ENCODE data around the gene FAM76B. TPM values are rescaled to one million over a fixed set of nuclear protein-coding genes. Genes with fewer than 3 reads are reported as not detected.

The FAM76B gene
- total RNA-seq, 1 donor from 2014 or later, result 24.0 TPM

DNA sequence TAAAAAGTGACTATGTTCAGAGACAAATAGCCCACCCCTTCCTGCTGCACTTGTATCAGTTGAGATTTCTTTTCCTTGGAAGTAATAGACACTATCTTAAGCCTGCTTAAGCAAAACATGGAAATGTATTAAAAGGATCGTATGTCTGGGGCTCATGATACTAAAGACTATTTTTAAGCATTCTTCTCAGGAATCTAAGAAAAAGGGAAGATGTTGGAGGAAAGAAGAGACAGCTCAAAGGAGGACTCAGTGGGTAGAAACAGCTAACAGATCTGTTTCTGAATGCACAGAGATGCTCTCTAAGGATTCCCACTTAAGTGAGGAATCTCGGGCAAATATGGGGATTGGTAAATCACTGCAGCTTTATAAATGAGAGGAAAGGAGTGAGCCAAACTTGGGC, 62.5 kb downstream of the FAM76B start:
- no peak for DNase-seq (ENCODE audit: low read depth)
- H3K4me3 ChIP-seq (ENCODE audit: low read depth, low read length), result no peak overlapping the region
- H3K36me3 ChIP-seq (ENCODE audit: control insufficient read depth, insufficient read depth, low read length), result no peaks in the 10 kb centered on the region
- TF ChIP-seq, protein P1, sequence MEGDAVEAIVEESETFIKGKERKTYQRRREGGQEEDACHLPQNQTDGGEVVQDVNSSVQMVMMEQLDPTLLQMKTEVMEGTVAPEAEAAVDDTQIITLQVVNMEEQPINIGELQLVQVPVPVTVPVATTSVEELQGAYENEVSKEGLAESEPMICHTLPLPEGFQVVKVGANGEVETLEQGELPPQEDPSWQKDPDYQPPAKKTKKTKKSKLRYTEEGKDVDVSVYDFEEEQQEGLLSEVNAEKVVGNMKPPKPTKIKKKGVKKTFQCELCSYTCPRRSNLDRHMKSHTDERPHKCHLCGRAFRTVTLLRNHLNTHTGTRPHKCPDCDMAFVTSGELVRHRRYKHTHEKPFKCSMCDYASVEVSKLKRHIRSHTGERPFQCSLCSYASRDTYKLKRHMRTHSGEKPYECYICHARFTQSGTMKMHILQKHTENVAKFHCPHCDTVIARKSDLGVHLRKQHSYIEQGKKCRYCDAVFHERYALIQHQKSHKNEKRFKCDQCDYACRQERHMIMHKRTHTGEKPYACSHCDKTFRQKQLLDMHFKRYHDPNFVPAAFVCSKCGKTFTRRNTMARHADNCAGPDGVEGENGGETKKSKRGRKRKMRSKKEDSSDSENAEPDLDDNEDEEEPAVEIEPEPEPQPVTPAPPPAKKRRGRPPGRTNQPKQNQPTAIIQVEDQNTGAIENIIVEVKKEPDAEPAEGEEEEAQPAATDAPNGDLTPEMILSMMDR (IDR thresholded peaks at IDR 0.05; ENCODE audit: insufficient read depth, low read length, poor library complexity, severe bottlenecking), result no peak
- H3K27me3 ChIP-seq (ENCODE audit: control insufficient read depth, insufficient read depth, low read length), result no peaks in the 10 kb centered on the region

DNA sequence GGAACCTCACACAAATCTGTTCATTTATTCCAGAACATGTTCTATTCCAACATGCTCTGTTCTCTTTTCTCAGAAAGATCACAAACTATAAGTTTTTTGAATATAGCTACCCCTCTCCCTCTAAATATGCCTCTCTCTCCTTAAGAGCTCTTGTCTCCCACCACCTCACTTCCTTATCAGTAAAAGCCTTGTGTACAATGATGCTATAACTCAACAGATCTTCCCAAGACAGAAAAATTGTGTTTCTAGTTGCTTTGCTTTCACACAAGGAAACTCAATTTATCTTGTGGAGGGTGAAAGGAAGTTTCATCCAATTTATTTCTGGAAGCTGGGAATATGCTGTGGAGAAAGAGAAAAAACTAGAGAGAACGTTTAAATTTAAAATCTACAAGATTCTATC, 64.4 kb downstream of the FAM76B start:
- H3K36me3 ChIP-seq (ENCODE audit: control insufficient read depth, insufficient read depth, low read length), result no peaks in the 10 kb centered on the region
- no peak overlapping the region for H3K4me3 ChIP-seq (ENCODE audit: low read depth, low read length)
- no peaks in the 10 kb centered on the region for H3K27me3 ChIP-seq (ENCODE audit: control insufficient read depth, insufficient read depth, low read length)
- DNase-seq (ENCODE audit: low read depth), result no peak
- TF ChIP-seq, protein P1 (IDR thresholded peaks at IDR 0.05; ENCODE audit: insufficient read depth, low read length, poor library complexity, severe bottlenecking), result no peak

DNA sequence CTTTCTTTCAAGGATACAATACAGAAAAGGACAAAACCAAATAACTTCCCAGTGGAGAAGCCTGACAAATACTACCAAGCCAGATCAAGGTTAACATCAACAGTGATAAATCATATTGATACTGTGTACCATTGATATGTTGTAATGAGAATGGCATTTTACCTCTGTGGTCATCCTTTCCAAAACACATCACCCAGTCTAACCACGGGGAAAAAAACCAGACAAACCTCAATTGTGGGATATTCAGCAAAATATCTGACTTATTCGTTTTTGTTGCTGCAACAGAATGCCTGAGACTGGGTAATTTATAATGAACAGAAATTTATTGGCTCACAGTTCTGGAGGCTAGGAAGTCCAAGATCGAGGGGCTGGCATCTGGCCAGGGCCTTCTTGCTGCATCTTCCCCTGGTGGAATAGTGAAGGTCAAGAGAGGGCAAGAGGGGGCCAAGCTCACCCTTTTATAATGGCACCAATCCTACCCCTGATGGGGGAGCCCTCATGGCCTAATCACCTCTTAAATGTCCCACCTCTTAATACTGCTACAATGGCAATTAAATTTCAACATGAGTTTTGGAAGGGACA, 66.1 kb downstream of the FAM76B start:
- no peaks in the 10 kb centered on the region for H3K27me3 ChIP-seq (ENCODE audit: control insufficient read depth, insufficient read depth, low read length)
- no peaks in the 10 kb centered on the region for H3K36me3 ChIP-seq (ENCODE audit: control insufficient read depth, insufficient read depth, low read length)
- H3K4me3 ChIP-seq (ENCODE audit: low read depth, low read length), result no peak overlapping the region
- DNase-seq (ENCODE audit: low read depth), result no peak
- TF ChIP-seq, protein P1 (IDR thresholded peaks at IDR 0.05; ENCODE audit: insufficient read depth, low read length, poor library complexity, severe bottlenecking), result no peak

DNA sequence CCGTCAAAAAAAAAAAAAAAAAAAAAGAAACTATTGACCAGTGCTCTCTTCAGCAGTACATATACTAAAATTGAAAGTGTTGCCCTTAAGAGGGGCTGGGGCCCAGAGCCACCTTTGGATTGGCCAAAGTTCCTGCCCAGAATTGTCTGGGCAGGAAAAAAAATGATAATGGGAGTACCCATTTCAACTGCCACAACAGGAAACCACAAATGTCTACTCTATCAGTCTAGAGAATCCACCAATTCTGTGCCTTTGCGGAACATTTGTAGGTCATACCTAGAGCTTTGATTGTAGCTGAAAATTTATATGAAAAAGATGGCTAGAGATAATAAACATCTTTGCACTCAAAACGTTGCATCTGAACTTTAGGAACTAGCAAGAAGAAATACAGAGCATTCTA, 69.4 kb downstream of the FAM76B start:
- Histone ChIP-seq H3K36me3 (ENCODE audit: control insufficient read depth, insufficient read depth, low read length) (no peaks in the 10 kb centered on the region), H3K27me3 (ENCODE audit: control insufficient read depth, insufficient read depth, low read length) (no peaks in the 10 kb centered on the region), H3K4me3 (ENCODE audit: low read depth, low read length) (no peak overlapping the region)
- DNase-seq (ENCODE audit: low read depth), result no peak
- TF ChIP-seq, protein P1 (IDR thresholded peaks at IDR 0.05; ENCODE audit: insufficient read depth, low read length, poor library complexity, severe bottlenecking), result no peak

Other genes with a start within 250 kb of the FAM76B start
- 44.8 and 51.8 TPM in 2 replicates for gene CEP57, start 716 bp upstream of the FAM76B start, total RNA-seq
- 33.9 and 46.3 TPM in 2 replicates for gene MTMR2, start 134.3 kb upstream of the FAM76B start, total RNA-seq